OCI-LY1 (cell line): ENCODE results near the gene HOXC6.

Experiments
- H2AFZ ChIP-seq: fragments of 200-600 bp; sonication (generic), shearing (Covaris generic); 2 replicates; pipeline ENCODE4 v1.6.0; 2014; ENCODE audit warnings: antibody characterized with exemption, mild to moderate bottlenecking, low read length
- H3F3A ChIP-seq: fragments of 200-600 bp; sonication (generic), shearing (Covaris generic); 2 replicates; pipeline ENCODE4 v1.6.0; 2014; ENCODE audit warnings: mild to moderate bottlenecking, antibody characterized with exemption, low read length, moderate library complexity; ENCODE audit not compliant: insufficient read depth
- H3K27ac ChIP-seq: fragments of 200-600 bp; sonication (generic); 2 replicates; pipeline ENCODE4 v1.5.1; 2014; ENCODE audit warnings: low read length, mixed run types, mild to moderate bottlenecking, low read depth; ENCODE audit not compliant: poor library complexity, severe bottlenecking
- H3K27me3 ChIP-seq: fragments of 200-600 bp; sonication (generic); 2 replicates; pipeline ENCODE4 v1.6.0; 2014; ENCODE audit warnings: antibody characterized with exemption, mild to moderate bottlenecking, low read length, moderate library complexity; ENCODE audit not compliant: insufficient read depth
- H3K36me3 ChIP-seq: fragments of 200-600 bp; sonication (generic); 2 replicates; pipeline ENCODE4 v1.6.1; 2014; ENCODE audit warnings: mild to moderate bottlenecking, antibody characterized with exemption, low read length, moderate library complexity, mixed read lengths; ENCODE audit not compliant: insufficient read depth
- H3K4me1 ChIP-seq: fragments of 200-600 bp; sonication (generic); 2 replicates; pipeline ENCODE4 v1.5.1; 2014; ENCODE audit warnings: mild to moderate bottlenecking, low read length, moderate library complexity; ENCODE audit not compliant: insufficient read depth, severe bottlenecking
- H3K4me2 ChIP-seq: fragments of 200-600 bp; sonication (generic), shearing (Covaris generic); 2 replicates; pipeline ENCODE4 v1.6.1; 2014; ENCODE audit warnings: low read length
- H3K4me3 ChIP-seq: fragments of 200-600 bp; sonication (generic); 2 replicates; pipeline ENCODE4 v1.5.1; 2014; ENCODE audit warnings: low read length, low read depth, mild to moderate bottlenecking, mixed read lengths; ENCODE audit not compliant: poor library complexity, severe bottlenecking
- H3K79me2 ChIP-seq: fragments of 200-600 bp; shearing (Covaris generic); 2 replicates; pipeline ENCODE4 v1.6.1; 2016; ENCODE audit warnings: mixed run types, low read length, mixed read lengths; ENCODE audit not compliant: insufficient read depth
- H3K9ac ChIP-seq: fragments of 200-600 bp; sonication (generic), shearing (Covaris generic); 2 replicates; pipeline ENCODE4 v1.6.1; 2014; ENCODE audit warnings: mild to moderate bottlenecking, low read length, mixed read lengths
- H3K9me2 ChIP-seq: fragments of 200-600 bp; sonication (generic), shearing (Covaris generic); 2 replicates; pipeline ENCODE4 v1.6.1; 2014; ENCODE audit warnings: low read depth, mild to moderate bottlenecking, low read length, mixed read lengths
- H3K9me3 ChIP-seq: fragments of 200-600 bp; shearing (Covaris generic); 2 replicates; pipeline ENCODE4 v1.6.1; 2014; ENCODE audit warnings: low read length, mixed read lengths
- H4K20me1 ChIP-seq: fragments of 200-600 bp; sonication (generic), shearing (Covaris generic); 2 replicates; pipeline ENCODE4 v1.6.0; 2016; ENCODE audit warnings: mild to moderate bottlenecking, low read length; ENCODE audit not compliant: insufficient read depth
- EZH2 ChIP-seq: fragments of 200-600 bp; sonication (generic), shearing (Covaris generic); IDR thresholded peaks from 2 replicates; pipeline ENCODE4 v1.8.0; 2017; ENCODE audit warnings: borderline replicate concordance, mixed run types, mild to moderate bottlenecking, antibody characterized with exemption, low read length, moderate library complexity, mixed read lengths
- TF ChIP-seq, protein P1 (sequence below): fragments of 200-600 bp; sonication (generic), shearing (Covaris generic); IDR thresholded peaks from 2 replicates; pipeline ENCODE4 v1.5.1; 2017; ENCODE audit warnings: mild to moderate bottlenecking, antibody characterized with exemption, low read length, moderate library complexity, mixed read lengths

HOXC6 gene

DNA sequence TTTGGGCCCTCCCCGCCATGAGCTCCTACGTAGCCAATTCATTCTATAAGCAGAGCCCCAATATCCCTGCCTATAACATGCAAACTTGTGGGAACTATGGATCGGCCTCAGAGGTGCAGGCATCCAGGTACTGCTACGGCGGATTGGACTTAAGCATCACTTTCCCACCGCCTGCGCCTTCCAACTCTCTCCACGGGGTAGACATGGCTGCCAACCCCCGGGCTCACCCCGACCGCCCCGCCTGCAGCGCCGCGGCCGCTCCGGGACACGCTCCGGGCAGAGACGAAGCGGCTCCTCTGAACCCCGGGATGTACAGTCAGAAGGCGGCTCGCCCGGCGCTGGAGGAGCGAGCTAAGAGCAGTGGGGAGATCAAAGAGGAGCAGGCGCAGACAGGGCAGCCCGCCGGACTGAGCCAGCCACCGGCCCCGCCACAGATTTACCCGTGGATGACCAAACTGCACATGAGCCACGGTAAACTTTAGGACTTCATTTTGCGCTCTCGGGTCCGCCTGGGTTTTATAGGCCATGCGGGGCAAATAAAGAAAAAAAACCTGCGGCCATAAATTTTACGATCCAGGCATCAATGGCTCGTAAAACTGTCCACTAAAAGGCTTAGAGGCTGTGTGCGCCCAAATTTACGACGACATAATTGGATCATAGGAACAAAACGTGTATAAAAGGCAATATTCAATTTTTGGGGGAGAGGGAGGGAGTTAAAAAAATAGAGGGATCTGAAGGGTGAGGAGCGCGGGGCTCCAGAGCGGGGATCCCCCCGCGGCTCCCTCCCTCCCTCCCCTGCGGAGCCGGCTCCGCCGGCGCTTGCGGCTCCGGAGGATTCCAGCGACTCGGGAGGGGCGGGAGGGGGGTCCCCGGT is 5.1 kb downstream of the HOXC6 start:
- H2AFZ ChIP-seq, result no peak overlapping the region
- H3K4me1 ChIP-seq, result no peaks in the 10 kb centered on the region
- H3K36me3 ChIP-seq, result no peaks in the 10 kb centered on the region
- no peak overlapping the region for H3K9ac ChIP-seq
- H3F3A ChIP-seq, result no peaks in the 10 kb centered on the region
- no peaks in the 10 kb centered on the region for H3K9me3 ChIP-seq
- H4K20me1 ChIP-seq, result no peaks in the 10 kb centered on the region
- no peak for TF ChIP-seq EZH2
- TF ChIP-seq, protein P1, sequence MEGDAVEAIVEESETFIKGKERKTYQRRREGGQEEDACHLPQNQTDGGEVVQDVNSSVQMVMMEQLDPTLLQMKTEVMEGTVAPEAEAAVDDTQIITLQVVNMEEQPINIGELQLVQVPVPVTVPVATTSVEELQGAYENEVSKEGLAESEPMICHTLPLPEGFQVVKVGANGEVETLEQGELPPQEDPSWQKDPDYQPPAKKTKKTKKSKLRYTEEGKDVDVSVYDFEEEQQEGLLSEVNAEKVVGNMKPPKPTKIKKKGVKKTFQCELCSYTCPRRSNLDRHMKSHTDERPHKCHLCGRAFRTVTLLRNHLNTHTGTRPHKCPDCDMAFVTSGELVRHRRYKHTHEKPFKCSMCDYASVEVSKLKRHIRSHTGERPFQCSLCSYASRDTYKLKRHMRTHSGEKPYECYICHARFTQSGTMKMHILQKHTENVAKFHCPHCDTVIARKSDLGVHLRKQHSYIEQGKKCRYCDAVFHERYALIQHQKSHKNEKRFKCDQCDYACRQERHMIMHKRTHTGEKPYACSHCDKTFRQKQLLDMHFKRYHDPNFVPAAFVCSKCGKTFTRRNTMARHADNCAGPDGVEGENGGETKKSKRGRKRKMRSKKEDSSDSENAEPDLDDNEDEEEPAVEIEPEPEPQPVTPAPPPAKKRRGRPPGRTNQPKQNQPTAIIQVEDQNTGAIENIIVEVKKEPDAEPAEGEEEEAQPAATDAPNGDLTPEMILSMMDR, result no peak
- H3K79me2 ChIP-seq, result no peaks in the 10 kb centered on the region
- H3K27ac ChIP-seq, result no peak overlapping the region
- H3K27me3 ChIP-seq, result peaks cover 4% of the 10 kb centered on the region; the same call in 1 of the 2 replicates
- no peak overlapping the region for H3K4me3 ChIP-seq
- no peaks in the 10 kb centered on the region for H3K9me2 ChIP-seq
- no peak overlapping the region for H3K4me2 ChIP-seq

DNA sequence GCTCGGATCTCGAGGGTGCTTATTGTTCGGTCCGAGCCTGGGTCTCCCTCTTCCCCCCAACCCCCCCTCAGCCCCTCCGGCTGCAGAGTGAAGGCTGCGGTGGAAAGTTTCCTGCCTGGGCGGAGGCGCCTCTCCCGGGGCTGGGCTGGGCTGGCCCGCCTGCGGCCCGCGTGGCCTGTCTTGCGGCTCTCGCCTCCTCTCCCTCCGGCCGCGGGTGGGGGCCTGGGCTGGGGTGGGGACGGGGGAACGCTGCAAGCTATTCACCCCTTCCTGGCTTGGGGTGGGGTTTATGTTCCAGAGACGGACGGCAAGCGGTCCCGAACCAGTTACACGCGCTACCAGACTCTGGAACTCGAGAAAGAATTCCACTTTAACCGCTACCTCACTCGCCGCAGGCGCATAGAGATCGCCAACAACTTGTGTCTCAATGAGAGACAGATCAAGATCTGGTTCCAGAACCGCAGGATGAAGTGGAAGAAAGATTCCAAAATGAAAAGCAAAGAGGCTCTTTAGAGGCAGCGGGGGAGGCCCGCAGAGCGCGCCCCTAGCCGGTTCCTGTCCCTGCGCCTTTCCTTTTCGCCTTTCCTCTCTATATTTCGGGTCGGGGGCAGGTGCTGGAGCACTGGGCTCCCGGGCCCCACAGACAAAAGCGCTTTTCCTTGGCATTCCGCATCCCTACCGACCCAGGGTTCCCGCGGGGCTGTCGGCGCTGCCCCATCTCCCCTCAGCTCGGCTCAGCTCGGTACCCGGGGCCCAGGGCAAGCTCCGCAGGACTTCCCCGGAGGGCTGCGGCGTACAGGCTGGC is 5.9 kb downstream of the HOXC6 start:
- TF ChIP-seq, protein P1, result no peak
- no peak for TF ChIP-seq EZH2
- H3K36me3 ChIP-seq, result no peaks in the 10 kb centered on the region
- H3K79me2 ChIP-seq, result no peaks in the 10 kb centered on the region
- no peak overlapping the region for H3K9ac ChIP-seq
- H3F3A ChIP-seq, result no peaks in the 10 kb centered on the region
- H3K9me3 ChIP-seq, result no peaks in the 10 kb centered on the region
- H2AFZ ChIP-seq, result no peak overlapping the region
- no peaks in the 10 kb centered on the region for H3K4me1 ChIP-seq
- H3K4me3 ChIP-seq, result no peak overlapping the region
- H3K27ac ChIP-seq, result no peak overlapping the region
- H4K20me1 ChIP-seq, result no peaks in the 10 kb centered on the region
- no peak overlapping the region for H3K4me2 ChIP-seq
- no peaks in the 10 kb centered on the region for H3K9me2 ChIP-seq
- peaks cover 4% of the 10 kb centered on the region; the same call in 1 of the 2 replicates for H3K27me3 ChIP-seq

DNA sequence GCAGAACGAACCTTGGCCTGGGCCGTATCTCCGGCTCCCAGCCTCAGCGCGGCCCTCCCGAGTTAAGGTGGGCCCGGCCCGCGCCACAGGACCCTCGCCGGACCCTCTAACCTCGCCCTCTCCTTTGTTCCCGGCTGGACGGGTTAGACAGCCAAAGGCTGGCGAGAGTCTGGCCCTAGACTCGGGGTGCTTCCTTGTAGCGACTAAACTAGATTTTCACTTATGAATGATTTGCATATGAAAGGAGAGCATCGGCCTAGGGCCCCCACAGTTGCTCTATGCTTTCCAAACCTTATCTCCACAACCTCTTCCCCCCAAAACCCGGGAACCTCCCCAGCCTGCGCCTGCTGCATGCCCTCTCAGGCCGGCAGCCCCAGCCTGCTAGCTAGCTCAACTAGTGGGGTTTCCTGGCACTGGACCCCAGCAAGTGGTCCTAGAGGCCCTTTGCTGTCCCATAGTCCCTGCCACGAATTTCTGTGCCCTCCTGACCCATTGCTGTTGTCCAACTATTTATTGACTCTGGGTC is 6.6 kb downstream of the HOXC6 start:
- Histone ChIP-seq H3K4me2 (no peak overlapping the region), H3K4me1 (peaks cover 2% of the 10 kb centered on the region), H2AFZ (no peak overlapping the region), H3K36me3 (no peaks in the 10 kb centered on the region), H3K9ac (no peak overlapping the region), H3F3A (no peaks in the 10 kb centered on the region), H3K9me2 (no peaks in the 10 kb centered on the region), H3K4me3 (no peak overlapping the region), H3K27me3 (peaks cover 4% of the 10 kb centered on the region; the same call in 1 of the 2 replicates), H3K27ac (no peak overlapping the region), H3K9me3 (no peaks in the 10 kb centered on the region), H3K79me2 (no peaks in the 10 kb centered on the region), H4K20me1 (no peaks in the 10 kb centered on the region)
- no peak for TF ChIP-seq EZH2
- TF ChIP-seq, protein P1, result no peak
